ENCODE results near the gene PALB2. TPM values are rescaled to one million over a fixed set of nuclear protein-coding genes. Genes with fewer than 3 reads are reported as not detected.
A peak's percentile ranks its signal among the peaks of the same experiment; 100 is the strongest.

PALB2 gene
- total and polyA plus RNA-seq, 9 of the 15 experiments (the other 6 are each of a cell fraction or from before 2014, with no cell fraction given), result 7.0 to 25.8 (median 15.2) TPM

DNA sequence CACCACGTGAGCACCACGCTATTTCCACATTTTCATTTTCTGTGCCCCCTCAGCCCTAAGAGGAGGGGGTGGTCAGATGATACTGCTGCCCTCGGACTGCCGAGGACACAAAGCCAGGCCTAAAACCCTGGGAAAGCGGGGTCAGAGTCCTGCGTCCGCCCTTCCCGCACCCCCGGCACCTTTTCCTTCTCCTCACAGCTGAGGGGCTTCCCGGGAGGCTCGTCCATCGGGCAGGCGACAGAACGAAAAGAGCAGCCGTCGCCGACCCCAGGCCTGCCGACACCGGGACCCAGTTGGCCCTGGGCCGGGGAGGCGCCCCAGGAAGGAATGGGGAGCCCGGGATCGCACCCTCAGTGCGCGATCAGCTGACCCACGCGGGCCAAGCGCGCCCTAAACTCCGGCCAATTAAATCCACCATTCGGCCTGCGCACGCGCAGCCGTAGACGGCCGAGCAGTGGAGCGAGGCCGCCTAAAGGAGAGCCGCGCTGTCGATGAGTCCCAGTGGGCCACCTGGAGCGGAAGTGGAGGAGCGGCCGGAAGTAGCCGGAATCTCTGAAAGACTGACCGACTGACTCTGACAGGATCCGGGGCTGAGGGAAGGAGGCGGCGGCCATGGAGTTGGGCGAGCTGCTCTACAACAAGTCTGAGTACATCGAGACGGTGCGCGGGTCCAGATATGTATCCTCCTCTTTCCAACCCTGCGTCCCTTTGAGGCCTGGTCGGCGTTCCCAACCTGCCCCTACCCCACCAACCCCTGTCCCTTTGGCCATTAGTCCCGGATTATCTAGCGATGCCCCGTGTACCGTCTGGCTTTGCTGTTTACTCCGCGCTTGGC lies at the start of gene PALB2, which contains the start of gene DCTN5 (continued):
- TF ChIP-seq, protein P1, sequence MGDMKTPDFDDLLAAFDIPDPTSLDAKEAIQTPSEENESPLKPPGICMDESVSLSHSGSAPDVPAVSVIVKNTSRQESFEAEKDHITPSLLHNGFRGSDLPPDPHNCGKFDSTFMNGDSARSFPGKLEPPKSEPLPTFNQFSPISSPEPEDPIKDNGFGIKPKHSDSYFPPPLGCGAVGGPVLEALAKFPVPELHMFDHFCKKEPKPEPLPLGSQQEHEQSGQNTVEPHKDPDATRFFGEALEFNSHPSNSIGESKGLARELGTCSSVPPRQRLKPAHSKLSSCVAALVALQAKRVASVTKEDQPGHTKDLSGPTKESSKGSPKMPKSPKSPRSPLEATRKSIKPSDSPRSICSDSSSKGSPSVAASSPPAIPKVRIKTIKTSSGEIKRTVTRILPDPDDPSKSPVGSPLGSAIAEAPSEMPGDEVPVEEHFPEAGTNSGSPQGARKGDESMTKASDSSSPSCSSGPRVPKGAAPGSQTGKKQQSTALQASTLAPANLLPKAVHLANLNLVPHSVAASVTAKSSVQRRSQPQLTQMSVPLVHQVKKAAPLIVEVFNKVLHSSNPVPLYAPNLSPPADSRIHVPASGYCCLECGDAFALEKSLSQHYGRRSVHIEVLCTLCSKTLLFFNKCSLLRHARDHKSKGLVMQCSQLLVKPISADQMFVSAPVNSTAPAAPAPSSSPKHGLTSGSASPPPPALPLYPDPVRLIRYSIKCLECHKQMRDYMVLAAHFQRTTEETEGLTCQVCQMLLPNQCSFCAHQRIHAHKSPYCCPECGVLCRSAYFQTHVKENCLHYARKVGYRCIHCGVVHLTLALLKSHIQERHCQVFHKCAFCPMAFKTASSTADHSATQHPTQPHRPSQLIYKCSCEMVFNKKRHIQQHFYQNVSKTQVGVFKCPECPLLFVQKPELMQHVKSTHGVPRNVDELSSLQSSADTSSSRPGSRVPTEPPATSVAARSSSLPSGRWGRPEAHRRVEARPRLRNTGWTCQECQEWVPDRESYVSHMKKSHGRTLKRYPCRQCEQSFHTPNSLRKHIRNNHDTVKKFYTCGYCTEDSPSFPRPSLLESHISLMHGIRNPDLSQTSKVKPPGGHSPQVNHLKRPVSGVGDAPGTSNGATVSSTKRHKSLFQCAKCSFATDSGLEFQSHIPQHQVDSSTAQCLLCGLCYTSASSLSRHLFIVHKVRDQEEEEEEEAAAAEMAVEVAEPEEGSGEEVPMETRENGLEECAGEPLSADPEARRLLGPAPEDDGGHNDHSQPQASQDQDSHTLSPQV (IDR thresholded peaks at IDR 0.05), result peak; percentile 63; the same call in 1 of the 2 replicates
- TF ChIP-seq, protein P2, sequence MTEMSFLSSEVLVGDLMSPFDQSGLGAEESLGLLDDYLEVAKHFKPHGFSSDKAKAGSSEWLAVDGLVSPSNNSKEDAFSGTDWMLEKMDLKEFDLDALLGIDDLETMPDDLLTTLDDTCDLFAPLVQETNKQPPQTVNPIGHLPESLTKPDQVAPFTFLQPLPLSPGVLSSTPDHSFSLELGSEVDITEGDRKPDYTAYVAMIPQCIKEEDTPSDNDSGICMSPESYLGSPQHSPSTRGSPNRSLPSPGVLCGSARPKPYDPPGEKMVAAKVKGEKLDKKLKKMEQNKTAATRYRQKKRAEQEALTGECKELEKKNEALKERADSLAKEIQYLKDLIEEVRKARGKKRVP (CRISPR knock-in tag; IDR thresholded peaks at IDR 0.05), result no peak
- TF ChIP-seq, protein P3, sequence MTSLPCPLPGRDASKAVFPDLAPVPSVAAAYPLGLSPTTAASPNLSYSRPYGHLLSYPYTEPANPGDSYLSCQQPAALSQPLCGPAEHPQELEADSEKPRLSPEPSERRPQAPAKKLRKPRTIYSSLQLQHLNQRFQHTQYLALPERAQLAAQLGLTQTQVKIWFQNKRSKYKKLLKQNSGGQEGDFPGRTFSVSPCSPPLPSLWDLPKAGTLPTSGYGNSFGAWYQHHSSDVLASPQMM (CRISPR knock-in tag; IDR thresholded peaks at IDR 0.05), result no peak
- TF ChIP-seq CBX2 (IDR thresholded peaks at IDR 0.05; ENCODE audit: insufficient read depth, low read length, poor library complexity, severe bottlenecking) (no peak), ZNF41 (CRISPR knock-in tag; conservative IDR thresholded peaks at IDR 0.05) (0 out of 2 replicates have a peak, but pooled peaks have one; percentile 39), ZNF644 (tag; IDR thresholded peaks at IDR 0.05; ENCODE audit: low read depth) (no peak), KLF16 (IDR thresholded peaks at IDR 0.05) (no peak), JUND (IDR thresholded peaks at IDR 0.05; ENCODE audit: borderline replicate concordance, low read depth, low read length) (peak; percentile 82), JUND (tag; IDR thresholded peaks at IDR 0.05; ENCODE audit: borderline replicate concordance, low read depth, low read length) (peak; percentile 24; the same call in 1 of the 3 replicates), EP300 (IDR thresholded peaks at IDR 0.05; ENCODE audit: low read length) (peak; percentile 41), PHF20 (IDR thresholded peaks at IDR 0.05; ENCODE audit: partially characterized antibody) (peak; percentile 83)
- TF ChIP-seq, protein P4, sequence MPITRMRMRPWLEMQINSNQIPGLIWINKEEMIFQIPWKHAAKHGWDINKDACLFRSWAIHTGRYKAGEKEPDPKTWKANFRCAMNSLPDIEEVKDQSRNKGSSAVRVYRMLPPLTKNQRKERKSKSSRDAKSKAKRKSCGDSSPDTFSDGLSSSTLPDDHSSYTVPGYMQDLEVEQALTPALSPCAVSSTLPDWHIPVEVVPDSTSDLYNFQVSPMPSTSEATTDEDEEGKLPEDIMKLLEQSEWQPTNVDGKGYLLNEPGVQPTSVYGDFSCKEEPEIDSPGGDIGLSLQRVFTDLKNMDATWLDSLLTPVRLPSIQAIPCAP (CRISPR knock-in tag; IDR thresholded peaks at IDR 0.05; ENCODE audit: borderline replicate concordance), result no peak
- TF ChIP-seq, protein P5, sequence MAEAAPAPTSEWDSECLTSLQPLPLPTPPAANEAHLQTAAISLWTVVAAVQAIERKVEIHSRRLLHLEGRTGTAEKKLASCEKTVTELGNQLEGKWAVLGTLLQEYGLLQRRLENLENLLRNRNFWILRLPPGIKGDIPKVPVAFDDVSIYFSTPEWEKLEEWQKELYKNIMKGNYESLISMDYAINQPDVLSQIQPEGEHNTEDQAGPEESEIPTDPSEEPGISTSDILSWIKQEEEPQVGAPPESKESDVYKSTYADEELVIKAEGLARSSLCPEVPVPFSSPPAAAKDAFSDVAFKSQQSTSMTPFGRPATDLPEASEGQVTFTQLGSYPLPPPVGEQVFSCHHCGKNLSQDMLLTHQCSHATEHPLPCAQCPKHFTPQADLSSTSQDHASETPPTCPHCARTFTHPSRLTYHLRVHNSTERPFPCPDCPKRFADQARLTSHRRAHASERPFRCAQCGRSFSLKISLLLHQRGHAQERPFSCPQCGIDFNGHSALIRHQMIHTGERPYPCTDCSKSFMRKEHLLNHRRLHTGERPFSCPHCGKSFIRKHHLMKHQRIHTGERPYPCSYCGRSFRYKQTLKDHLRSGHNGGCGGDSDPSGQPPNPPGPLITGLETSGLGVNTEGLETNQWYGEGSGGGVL (CRISPR knock-in tag; IDR thresholded peaks at IDR 0.05), result no peak
- TF ChIP-seq, protein P6, sequence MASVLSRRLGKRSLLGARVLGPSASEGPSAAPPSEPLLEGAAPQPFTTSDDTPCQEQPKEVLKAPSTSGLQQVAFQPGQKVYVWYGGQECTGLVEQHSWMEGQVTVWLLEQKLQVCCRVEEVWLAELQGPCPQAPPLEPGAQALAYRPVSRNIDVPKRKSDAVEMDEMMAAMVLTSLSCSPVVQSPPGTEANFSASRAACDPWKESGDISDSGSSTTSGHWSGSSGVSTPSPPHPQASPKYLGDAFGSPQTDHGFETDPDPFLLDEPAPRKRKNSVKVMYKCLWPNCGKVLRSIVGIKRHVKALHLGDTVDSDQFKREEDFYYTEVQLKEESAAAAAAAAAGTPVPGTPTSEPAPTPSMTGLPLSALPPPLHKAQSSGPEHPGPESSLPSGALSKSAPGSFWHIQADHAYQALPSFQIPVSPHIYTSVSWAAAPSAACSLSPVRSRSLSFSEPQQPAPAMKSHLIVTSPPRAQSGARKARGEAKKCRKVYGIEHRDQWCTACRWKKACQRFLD (CRISPR knock-in tag; IDR thresholded peaks at IDR 0.05), result 0 out of 2 replicates have a peak, but pooled peaks have one; percentile 54

Data from K562 (cell line).